ENCODE data around the gene C19orf38.

GRCh38 chr19:10866495-10866894 is 18.3 kb downstream of the C19orf38 start:
- no peak for TF ChIP-seq CTCF (IDR thresholded peaks at IDR 0.05)
- no peak for TF ChIP-seq POLR2A (IDR thresholded peaks at IDR 0.05)

All from testis (tissue), 2 donors.